ENCODE measurements around the gene GTF3C1. TPM values are rescaled to one million over a fixed set of nuclear protein-coding genes. Genes with fewer than 3 reads are reported as not detected.

The GTF3C1 gene
- total and polyA plus RNA-seq, 2 of the 13 experiments (the other 11 are each of a cell fraction or from before 2014, with no cell fraction given): 29.2 to 72.7 TPM

DNA sequence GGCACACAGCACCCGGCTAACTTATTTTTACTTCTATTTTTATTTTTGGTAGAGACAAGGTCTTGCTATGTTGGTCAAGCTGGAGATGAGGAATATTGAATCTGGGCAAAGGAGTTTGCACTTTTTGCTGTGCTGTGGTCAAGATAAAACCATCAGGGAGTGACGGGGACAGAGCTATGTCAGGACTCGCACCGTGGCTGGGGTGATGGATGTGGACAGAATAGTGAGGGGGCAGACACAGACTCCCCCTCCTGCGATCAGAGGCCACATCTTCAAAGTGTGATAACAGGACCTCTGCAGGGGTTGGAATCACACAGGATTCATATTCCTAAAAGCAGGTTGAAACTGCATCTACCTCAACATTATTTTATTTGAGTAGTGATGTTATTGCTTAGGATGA lies 122.2 kb downstream of the GTF3C1 start:
- TF ChIP-seq ZNF296 (CRISPR knock-in tag; conservative IDR thresholded peaks at IDR 0.05) (no peak), KIAA2018 (CRISPR knock-in tag; IDR thresholded peaks at IDR 0.05; ENCODE audit: borderline replicate concordance) (no peak), MTA1 (CRISPR knock-in tag; IDR thresholded peaks at IDR 0.05; ENCODE audit: borderline replicate concordance) (no peak), ZNF10 (CRISPR knock-in tag; IDR thresholded peaks at IDR 0.05; ENCODE audit: borderline replicate concordance, low read depth) (no peak), ZBTB20 (CRISPR knock-in tag; IDR thresholded peaks at IDR 0.05; ENCODE audit: borderline replicate concordance, low read depth) (no peak), ZNF816 (CRISPR knock-in tag; IDR thresholded peaks at IDR 0.05; ENCODE audit: borderline replicate concordance) (no peak), ZNF33B (CRISPR knock-in tag; IDR thresholded peaks at IDR 0.05) (no peak), ZNF790 (CRISPR knock-in tag; IDR thresholded peaks at IDR 0.05; ENCODE audit: borderline replicate concordance) (no peak), ZNF775 (CRISPR knock-in tag; IDR thresholded peaks at IDR 0.05; ENCODE audit: borderline replicate concordance) (no peak), SAFB2 (CRISPR knock-in tag; IDR thresholded peaks at IDR 0.05; ENCODE audit: borderline replicate concordance, low read depth) (no peak), HNF4G (IDR thresholded peaks at IDR 0.05; ENCODE audit: borderline replicate concordance, low read depth, low read length) (no peak), HNF4G (CRISPR knock-in tag; IDR thresholded peaks at IDR 0.05; ENCODE audit: borderline replicate concordance, low read depth) (no peak), SRF (IDR thresholded peaks at IDR 0.05; ENCODE audit: low read depth, low read length) (no peak)
- TF ChIP-seq, protein P1, sequence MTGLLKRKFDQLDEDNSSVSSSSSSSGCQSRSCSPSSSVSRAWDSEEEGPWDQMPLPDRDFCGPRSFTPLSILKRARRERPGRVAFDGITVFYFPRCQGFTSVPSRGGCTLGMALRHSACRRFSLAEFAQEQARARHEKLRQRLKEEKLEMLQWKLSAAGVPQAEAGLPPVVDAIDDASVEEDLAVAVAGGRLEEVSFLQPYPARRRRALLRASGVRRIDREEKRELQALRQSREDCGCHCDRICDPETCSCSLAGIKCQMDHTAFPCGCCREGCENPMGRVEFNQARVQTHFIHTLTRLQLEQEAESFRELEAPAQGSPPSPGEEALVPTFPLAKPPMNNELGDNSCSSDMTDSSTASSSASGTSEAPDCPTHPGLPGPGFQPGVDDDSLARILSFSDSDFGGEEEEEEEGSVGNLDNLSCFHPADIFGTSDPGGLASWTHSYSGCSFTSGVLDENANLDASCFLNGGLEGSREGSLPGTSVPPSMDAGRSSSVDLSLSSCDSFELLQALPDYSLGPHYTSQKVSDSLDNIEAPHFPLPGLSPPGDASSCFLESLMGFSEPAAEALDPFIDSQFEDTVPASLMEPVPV (CRISPR knock-in tag; IDR thresholded peaks at IDR 0.05): no peak
- no peak for ATAC-seq
- ChIA-PET CTCF (ENCODE audit: low intra/inter-chr PET ratio, low total read pairs) (no interaction called here), POLR2A (no interaction called here)
- peaks cover 6% of the 10 kb centered on the region; the same call in 1 of the 2 replicates for H3K9me3 ChIP-seq (ENCODE audit: low read length)
- intact Hi-C loops (cut with micrococcal nuclease; ENCODE audit: unreplicated experiment): no loop called here
- H3K27ac ChIP-seq (ENCODE audit: extremely low read length, insufficient read depth, low read length): no peak overlapping the region
- in situ Hi-C loops (cut with HindIII; ENCODE audit: extremely low pct_ligation_motif_present, low pct_unique_long_range_greater_than_20kb): no loop called here
- no peaks in the 10 kb centered on the region for H3K36me3 ChIP-seq (replicated peaks in 1 of 2; ENCODE audit: control insufficient read depth in 1 of 2, insufficient read depth in 2 of 2, low read length in 2 of 2)
- no peak overlapping the region for H3K9ac ChIP-seq (ENCODE audit: insufficient read depth, low read depth, low read length)
- H4K20me1 ChIP-seq (ENCODE audit: insufficient read depth, low read length): no peaks in the 10 kb centered on the region
- FAIRE-seq: no peak
- peak overlapping the region; percentile 30 for H3K4me2 ChIP-seq (ENCODE audit: low read depth, low read length)
- H3K4me1 ChIP-seq (ENCODE audit: insufficient read depth, low read length): 0 out of 2 replicates have a peak, but pooled peaks cover 10% of the 10 kb centered on the region
- H3K79me2 ChIP-seq (ENCODE audit: insufficient read depth, low read length): no peaks in the 10 kb centered on the region
- BruUV-seq (replicated peaks): no TSS peak
- peaks cover 0 to 13% of the 10 kb centered on the region in 2 experiments; a peak in 3 of 5 replicates for H3K27me3 ChIP-seq (ENCODE audit: control insufficient read depth in 1 of 2, insufficient read depth in 2 of 2, low read length in 2 of 2)
- H2AFZ ChIP-seq (ENCODE audit: low read length): no peak overlapping the region
- H3K4me3 ChIP-seq (replicated peaks in 1 of 3; ENCODE audit: insufficient read depth in 1 of 3, low read depth in 2 of 3, low read length in 3 of 3): peak overlapping the region in 1 of 3 experiments; percentile 17; a peak in 1 of 6 replicates
- 16% methylated on average over 5 of the region's 5 CpGs for WGBS (ENCODE audit: low lambda C conversion rate)
- DNase-seq (ENCODE audit: low spot score): no peak

All from HepG2 (cell line).